LNCAP (cell line): ENCODE data around the gene KRTAP9-2.
"Not testable (repeated sequence)": the region's sequence is repeated elsewhere in the genome, so short reads cannot be mapped to it uniquely, and the experiment has no call there.

ENCODE experiments used
- CTCF ChIP-seq: fragments of 450-650 bp; IDR thresholded peaks from 2 replicates; pipeline ENCODE4 v1.5.1; 2017; ENCODE audit warnings: mild to moderate bottlenecking

Gene KRTAP9-2, protein sequence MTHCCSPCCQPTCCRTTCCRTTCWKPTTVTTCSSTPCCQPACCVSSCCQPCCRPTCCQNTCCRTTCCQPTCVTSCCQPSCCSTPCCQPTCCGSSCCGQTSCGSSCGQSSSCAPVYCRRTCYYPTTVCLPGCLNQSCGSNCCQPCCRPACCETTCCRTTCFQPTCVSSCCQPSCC

GRCh38 chr17:41226598-41227095 is at the start of gene KRTAP9-2:
TSS of gene KRTAP9-2 (plus strand) at chr17:41226648. CDS start at chr17:41226655, 7 bp downstream.
- not testable (repeated sequence) for TF ChIP-seq CTCF

- no peak for TF ChIP-seq CTCF
Observed at GRCh38 chr17:41176744-41177387, 49.6 kb upstream of the KRTAP9-2 start.

- no peak for TF ChIP-seq CTCF
Observed at GRCh38 chr17:41177727-41178271, 48.6 kb upstream of the KRTAP9-2 start, which contains the start of gene KRTAP4-2. TSS of gene KRTAP4-2 (minus strand) at chr17:41178221. CDS start at chr17:41178164, 57 bp downstream.

DNA sequence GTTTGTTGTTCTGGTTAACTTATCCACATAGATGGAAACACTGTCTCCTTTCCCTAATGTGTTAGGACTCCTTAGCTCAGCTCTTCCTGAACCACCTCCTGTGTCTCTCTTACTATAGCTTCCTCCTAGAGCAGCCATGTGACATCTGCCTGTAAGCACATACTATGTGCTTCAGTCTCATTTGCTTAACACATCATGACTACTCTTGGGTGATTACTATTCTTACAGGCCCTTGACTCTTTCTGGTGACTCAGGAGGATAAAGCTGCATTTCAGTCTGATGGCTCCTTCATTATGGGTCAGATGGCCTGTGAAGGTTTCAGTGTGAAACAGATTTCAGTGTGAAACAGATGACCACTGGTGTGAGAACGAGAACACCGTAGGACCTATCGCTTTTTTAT is 48.1 kb upstream of the KRTAP9-2 start:
- no peak for TF ChIP-seq CTCF

- TF ChIP-seq CTCF: no peak
Observed at GRCh38 chr17:41178843-41179616, 47.4 kb upstream of the KRTAP9-2 start.

DNA sequence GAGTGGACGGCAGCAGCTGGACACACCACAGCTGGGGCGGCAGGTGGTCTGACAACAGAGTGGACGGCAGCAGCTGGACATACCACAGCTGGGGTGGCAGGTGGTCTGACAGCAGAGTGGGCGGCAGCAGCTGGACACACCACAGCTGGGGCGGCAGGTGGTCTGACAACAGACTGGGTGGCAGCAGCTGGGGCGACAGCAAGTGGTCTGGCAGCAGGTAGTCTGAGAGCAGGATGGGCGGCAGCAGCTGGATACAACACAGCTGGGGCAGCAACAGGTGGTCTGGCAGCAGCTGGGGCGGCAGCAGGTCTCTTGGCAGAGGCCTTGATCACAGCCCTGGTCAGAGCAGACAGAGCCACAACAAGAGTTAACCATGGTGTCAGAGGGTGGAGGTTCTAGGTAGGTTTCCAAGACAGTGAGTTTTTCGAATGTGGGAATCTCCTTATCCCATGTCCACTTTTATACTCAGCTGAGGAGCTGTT is 41.9 kb upstream of the KRTAP9-2 start, which contains the start of gene KRTAP4-1:
Gene KRTAP4-1, minus strand, starts transcription at position 432 of the 482 bp plus-strand sequence. Its CDS starts 57 bp downstream, at position 375.
- no peak for TF ChIP-seq CTCF

- TF ChIP-seq CTCF: no peak
Observed at GRCh38 chr17:41185001-41185400, 41.4 kb upstream of the KRTAP9-2 start.
